ENCODE results near the gene DUSP7.

DUSP7 gene

GRCh38 chr3:52067046-52067445, 10.7 kb upstream of the DUSP7 start:
- DNase-seq = no peak

GRCh38 chr3:52065264-52065756, 8.9 kb upstream of the DUSP7 start:
- no peak for DNase-seq

- DNase-seq = no peak
These were observed 8.2 kb upstream of the DUSP7 start for GRCh38 chr3:52064561-52064960.

DNA sequence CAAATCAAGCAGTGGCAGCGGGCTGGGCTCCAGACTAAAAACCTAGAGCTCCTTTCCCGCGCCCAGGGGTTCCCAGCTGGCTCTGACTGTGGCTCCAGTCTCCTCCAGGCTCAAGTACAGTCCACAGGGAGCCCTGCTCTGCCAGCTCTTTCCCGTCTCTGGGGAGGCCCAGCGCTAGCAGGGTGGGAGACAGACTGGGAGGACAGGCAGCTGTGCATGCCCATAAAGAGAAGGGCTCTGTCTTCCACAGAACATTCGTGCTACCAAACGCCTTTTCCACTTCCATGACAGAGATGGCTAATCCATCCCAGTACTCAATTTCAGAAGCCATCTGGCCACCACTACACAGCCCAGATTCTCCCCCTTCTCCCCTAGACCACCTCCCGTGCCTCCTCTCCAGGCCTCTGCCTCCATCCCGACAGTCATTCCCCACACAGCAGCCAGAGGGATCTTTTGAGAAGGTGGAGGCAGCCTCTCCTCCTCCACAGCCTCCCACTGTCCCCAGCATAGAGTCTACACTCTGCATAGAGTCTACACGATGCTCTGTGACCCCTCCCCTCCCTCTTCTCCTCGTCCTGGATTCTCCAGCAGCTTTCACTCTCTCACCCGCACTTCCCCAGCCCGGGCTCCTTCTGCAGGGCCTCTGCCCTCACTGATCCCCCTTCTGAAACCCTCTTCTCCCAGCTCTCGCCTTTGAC, 6.8 kb upstream of the DUSP7 start:
- DNase-seq = no peak

- DNase-seq = no peak
These were observed 6.1 kb upstream of the DUSP7 start for GRCh38 chr3:52062505-52062904.

- DNase-seq = no peak
These were observed 4.9 kb upstream of the DUSP7 start for GRCh38 chr3:52061121-52061910.

GRCh38 chr3:52059781-52060180, 3.4 kb upstream of the DUSP7 start:
- DNase-seq = no peak

GRCh38 chr3:52057812-52058495, 1.6 kb upstream of the DUSP7 start:
- no peak for DNase-seq

GRCh38 chr3:52056968-52057811, 819 bp upstream of the DUSP7 start:
- DNase-seq = peak; percentile 90

GRCh38 chr3:52055537-52056351, 627 bp downstream of the DUSP7 start:
- peak; percentile 17 for DNase-seq

- no peak for DNase-seq
These were observed 1.5 kb downstream of the DUSP7 start for GRCh38 chr3:52054661-52055511.

DNA sequence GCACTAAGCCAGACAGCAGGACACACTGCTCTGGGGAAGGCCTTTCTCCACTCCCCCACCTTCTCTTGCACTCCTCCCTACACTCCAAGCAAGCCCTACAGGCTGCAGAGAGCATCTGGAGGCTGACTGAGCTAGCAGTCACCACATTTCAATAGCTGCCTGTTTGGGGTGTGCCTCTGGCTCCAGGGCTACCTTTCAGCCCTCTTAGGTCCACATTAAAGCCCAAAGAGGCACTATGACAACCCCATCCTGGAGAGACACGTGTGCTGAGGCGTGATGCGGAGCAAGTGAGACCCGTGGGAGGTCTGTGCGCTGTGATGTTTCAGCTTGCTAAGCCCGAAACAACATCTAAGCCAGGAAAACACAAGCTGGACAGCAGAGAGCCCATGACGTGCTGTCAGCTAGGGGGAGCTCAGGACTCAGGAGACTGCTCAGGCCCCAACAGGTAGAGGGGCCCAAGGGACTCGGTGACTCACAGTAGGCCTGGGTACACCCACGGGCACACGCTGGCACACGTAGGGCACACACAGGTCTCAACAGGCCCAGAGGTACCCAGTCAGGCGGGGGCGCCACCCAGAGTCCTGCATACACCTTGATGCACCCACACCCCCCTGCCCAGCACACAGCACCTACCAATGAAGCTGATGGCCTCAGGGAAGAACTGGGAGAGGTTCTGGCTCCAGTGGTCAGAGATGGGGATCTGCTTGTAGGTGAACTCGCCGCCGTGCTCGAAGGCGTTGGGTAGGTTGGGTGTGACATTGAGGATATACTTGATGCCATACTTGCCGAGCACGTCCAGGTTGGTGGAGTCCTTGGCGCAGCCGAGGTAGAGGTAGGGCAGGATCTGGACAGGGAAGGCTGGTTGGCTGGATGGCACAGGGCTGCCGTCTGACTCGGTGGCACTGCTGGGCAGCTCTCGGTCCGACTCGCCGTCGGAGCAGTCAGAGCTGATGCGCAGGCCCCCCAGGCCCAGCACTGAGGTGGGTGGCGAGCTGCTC, 2.8 kb downstream of the DUSP7 start:
- no peak for DNase-seq

DNA sequence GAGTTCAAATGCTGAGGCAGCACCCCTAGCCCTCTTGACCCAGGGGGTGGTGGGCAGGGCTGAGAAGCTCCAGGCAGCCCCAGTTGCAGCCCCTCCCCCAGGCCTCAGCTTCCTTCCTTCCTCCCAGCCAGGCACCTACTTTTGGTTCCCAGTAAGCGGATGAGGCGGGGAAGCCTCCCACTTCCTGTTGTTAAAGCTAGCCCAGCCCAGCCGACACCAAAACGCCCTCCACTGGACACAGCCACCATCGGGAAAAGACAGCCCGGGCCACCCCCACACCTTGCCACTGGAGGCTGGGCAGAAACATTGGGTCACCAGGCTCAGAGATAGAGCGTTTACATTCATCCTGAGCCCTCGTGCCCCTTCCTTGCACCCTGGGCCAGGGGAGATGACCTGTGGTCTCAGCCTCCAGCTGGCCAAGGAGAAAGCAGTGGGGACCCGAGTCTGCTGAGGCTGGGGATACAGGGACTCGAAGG, 3.5 kb downstream of the DUSP7 start:
- DNase-seq = peak; percentile 22

GRCh38 chr3:52051444-52051843, 4.9 kb downstream of the DUSP7 start:
- no peak for DNase-seq

DNA sequence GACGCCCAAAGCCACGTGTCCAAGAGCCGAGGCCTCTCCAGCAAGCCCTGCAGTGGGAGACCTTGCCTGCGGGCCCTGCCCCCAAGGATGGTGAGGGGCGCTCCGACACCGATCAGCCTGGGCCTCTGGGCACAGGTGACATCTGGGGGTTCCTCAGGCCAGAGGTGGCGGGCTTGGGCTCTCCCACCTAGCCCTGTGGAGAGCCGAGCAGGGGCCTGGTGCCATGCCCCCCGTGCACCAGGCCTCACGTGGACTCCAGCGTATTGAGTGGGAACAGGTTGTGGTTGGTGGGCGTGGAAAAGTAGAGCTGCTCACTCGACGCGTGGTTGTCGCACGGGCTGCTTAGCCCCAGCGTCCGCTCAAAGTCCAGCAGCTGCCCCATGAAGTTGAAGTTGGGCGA, 5.8 kb downstream of the DUSP7 start:
- no peak for DNase-seq

GRCh38 chr3:52049503-52049902, 6.9 kb downstream of the DUSP7 start:
- DNase-seq = no peak

DNA sequence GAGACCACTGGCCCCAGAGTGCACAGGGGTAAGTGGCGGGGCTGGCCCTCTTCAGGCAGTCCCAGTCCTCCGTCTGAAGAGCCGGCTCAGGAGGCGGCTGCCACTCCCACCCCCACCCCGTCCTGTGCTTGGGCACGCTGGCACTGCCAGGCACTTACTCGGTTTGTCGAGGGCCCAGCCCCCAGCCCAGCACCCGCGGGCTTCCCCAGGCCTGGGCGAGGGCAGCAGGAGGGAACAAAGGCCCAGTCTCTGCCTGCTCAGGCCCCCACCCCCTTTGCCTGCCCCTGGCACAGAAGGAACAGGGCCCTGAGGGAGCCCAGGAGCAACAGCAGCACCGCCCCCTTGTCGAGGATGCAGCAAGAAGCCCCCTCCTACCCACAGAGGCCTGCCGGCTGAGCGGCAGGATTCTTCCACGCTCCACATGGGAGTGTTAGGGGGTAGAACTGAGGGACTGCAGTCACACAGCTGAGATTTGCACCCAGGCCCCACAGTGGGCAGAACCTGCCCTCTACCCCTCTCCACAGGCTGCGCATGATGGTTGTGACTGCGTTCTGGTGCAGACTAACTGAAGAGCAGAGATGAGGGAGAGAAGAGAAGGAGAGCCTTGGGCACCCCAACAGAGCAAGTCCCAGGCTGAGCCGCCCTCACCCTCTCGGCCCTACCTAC, 8.9 kb downstream of the DUSP7 start:
- DNase-seq = no peak

- no peak for DNase-seq
These were observed 9.5 kb downstream of the DUSP7 start for GRCh38 chr3:52046902-52047239.

All from NCI-H510A (cell line).